ENCODE data around the gene KIAA1217.

GRCh38 chr10:24272374-24272773, 63.4 kb downstream of the KIAA1217 start:
- TF ChIP-seq, protein P1, sequence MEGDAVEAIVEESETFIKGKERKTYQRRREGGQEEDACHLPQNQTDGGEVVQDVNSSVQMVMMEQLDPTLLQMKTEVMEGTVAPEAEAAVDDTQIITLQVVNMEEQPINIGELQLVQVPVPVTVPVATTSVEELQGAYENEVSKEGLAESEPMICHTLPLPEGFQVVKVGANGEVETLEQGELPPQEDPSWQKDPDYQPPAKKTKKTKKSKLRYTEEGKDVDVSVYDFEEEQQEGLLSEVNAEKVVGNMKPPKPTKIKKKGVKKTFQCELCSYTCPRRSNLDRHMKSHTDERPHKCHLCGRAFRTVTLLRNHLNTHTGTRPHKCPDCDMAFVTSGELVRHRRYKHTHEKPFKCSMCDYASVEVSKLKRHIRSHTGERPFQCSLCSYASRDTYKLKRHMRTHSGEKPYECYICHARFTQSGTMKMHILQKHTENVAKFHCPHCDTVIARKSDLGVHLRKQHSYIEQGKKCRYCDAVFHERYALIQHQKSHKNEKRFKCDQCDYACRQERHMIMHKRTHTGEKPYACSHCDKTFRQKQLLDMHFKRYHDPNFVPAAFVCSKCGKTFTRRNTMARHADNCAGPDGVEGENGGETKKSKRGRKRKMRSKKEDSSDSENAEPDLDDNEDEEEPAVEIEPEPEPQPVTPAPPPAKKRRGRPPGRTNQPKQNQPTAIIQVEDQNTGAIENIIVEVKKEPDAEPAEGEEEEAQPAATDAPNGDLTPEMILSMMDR (IDR thresholded peaks at IDR 0.05), result no peak
- TF ChIP-seq POLR2AphosphoS5 (IDR thresholded peaks at IDR 0.05) (no peak), POLR2A (IDR thresholded peaks at IDR 0.05) (no peak)

Data from prostate gland (tissue), 2 donors.